ENCODE measurements around the gene NABP1.

Gene NABP1

DNA sequence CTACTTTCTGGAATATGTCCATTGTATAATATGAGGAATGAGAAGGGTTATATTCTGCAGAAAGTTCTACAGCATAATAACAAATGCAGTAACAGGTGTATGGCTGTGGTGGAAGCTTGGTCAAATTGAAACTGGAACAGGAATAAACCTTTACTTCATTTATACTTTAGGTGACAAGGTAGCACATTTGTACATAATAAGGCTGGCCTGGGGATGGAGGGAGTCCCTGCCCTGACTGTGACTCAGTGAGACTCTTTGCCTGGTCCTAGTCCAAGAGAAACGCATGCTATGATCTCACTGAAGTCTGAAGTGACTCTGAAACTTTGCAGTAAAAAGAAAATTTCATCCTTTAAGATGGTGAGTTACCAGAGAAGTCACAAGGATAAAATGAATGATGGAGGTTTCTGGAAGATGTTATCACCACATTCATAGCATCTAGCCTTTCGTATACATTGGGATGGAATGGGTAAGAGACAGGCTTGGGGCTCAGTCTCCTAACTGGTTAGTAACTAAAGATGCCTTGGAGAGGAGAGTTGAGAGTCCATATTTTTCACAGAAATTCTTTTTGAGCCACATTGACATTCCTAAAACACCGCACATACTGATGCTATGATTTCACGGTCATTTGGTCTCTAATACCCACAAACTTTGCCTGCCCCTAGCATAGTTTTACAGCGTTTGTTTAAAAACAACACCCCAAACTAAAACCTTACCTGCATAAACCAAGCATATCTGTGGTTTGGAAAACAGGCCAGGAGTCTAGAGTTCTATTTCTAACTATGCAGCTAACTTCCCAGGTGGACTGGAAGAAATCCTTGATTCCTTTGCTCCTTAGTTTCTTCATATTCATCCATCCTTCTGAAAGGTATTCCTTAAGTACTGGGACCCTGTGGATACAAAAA is 42.4 kb upstream of the NABP1 start:
- H3K4me3 ChIP-seq (ENCODE audit: low read depth, low read length): no peak overlapping the region
- TF ChIP-seq, protein P1, sequence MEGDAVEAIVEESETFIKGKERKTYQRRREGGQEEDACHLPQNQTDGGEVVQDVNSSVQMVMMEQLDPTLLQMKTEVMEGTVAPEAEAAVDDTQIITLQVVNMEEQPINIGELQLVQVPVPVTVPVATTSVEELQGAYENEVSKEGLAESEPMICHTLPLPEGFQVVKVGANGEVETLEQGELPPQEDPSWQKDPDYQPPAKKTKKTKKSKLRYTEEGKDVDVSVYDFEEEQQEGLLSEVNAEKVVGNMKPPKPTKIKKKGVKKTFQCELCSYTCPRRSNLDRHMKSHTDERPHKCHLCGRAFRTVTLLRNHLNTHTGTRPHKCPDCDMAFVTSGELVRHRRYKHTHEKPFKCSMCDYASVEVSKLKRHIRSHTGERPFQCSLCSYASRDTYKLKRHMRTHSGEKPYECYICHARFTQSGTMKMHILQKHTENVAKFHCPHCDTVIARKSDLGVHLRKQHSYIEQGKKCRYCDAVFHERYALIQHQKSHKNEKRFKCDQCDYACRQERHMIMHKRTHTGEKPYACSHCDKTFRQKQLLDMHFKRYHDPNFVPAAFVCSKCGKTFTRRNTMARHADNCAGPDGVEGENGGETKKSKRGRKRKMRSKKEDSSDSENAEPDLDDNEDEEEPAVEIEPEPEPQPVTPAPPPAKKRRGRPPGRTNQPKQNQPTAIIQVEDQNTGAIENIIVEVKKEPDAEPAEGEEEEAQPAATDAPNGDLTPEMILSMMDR (IDR thresholded peaks at IDR 0.05; ENCODE audit: low read depth, low read length): no peak

DNA sequence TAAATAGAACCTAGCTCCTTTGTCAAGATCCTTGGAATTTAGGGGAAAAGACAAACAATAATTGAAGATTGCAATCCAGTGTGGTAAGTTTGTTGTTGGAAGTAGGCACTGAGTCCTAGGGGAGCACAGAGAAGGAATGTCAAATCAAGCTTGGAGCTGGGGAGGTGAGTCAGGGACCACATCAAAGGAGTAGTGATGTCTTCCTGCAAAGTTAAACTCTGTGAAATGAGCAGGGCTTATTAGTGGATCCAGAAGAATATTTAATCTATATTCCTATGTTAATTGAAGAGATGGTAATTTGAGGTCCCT is 41.7 kb upstream of the NABP1 start:
- TF ChIP-seq, protein P1 (IDR thresholded peaks at IDR 0.05; ENCODE audit: low read depth, low read length): no peak
- no peak overlapping the region for H3K4me3 ChIP-seq (ENCODE audit: low read depth, low read length)

DNA sequence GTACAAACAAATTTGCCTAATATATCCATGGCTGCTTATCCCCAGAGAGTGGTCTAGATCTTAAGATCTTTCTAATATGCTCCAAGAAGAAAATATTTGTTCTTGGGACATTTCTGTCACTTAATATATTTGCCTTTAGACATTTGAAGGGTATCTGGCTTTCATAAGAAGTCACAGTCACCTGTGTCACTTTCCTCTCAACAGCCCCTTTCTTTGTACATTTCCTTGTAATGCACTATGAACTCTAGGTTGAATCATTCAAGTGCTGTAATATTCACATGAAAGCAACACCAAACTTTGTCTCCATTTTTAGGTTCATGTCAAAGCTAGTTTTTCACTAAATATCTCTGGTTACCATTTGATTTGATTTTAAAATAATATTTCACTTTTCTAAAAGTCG is 41.4 kb upstream of the NABP1 start:
- no peak overlapping the region for H3K4me3 ChIP-seq (ENCODE audit: low read depth, low read length)
- TF ChIP-seq, protein P1 (IDR thresholded peaks at IDR 0.05; ENCODE audit: low read depth, low read length): no peak

DNA sequence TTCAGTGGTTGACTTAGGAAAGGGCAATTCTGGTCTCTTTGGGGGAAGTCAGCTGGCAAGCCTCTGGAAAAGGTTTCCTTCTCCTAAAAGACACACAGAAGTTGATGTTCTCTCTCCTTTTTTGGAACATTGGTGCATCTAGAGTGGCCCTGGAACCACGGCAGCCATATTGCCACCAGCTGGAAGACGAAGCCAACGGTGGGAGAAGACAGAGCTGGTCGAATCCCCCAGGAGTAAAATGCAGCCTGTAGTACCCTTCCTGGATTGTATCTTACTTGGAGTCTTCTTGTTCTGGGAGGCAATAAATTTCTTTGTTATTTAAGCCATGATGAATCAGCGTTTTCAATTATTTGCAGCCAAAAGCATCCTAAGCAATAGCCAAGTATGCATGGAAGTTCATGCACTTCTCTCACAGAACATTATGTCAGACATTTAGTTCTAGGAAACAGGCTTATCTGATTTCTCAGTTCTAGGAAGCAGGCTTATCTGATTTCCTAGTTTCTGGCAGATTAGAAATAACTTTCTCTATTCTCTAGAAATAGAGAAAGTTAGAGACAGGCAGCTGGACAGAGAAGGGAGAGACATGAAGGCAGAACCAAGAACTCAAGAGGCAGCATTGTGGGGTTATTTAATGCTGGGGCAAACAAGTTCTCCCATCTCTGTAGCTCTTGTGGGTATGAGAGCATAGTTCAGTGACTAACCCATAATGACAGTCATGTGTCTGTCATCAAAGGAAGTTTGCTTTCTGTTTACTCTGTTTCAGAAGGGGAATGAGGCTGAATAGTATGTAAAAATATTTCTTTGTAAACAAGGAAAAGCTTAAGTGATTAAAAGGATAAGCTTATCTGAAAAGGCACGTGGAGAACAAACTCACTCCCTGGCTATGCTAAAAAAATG is 40.5 kb upstream of the NABP1 start:
- TF ChIP-seq, protein P1 (IDR thresholded peaks at IDR 0.05; ENCODE audit: low read depth, low read length): no peak
- peak overlapping the region; percentile 26 for H3K4me3 ChIP-seq (ENCODE audit: low read depth, low read length)

DNA sequence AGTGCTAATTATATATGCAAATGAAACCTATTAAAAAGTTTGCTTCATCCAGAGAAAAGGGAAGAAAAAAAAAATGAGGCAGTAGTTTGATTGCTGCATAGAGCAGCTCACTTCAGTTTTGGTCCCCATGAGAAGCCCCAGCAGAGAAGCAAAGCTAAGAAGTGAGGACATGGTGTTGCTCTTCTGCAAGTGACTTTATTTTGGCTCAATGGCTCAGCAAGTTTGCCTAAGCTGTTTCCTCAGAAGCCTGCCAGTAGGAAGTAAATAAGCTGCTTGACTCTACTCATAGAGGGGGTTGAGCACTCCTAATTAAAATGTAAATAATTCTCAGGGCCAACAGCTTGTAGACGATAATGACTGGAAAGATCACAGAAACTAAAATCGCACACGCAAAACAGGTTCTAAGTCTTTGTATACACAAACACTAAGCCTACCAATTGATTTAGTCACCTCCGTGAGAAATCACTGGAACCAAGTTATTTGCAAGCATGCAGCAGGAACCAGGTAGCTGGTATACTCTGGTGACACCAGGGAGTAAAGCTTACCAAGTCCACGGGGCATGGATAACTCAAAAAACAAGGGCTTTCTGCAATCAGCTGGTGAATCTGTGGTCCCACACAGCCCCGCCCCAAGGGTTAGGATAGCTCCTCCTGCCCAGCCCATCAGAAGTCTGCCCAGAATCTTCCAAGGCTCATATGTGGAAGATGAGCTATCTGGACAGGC is 39.7 kb upstream of the NABP1 start:
- TF ChIP-seq, protein P1 (IDR thresholded peaks at IDR 0.05; ENCODE audit: low read depth, low read length): no peak
- peak overlapping the region; percentile 26 for H3K4me3 ChIP-seq (ENCODE audit: low read depth, low read length)

DNA sequence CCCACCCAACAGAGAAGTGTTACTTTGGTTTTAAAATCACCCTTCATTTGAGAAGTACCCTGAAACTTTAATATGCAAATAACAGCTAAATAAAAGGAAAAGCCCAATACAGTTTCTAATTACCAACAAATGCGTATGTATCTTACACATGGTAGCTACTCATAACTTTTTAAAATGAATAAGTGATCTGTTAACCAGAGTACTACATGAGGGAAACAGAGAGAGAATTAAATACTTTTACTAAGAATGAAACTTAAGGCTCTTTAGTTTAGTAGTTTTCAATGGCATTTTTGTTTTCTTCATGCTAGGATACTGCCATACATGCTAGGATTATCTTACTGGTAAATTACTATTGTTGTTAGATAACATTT is 39.1 kb upstream of the NABP1 start:
- TF ChIP-seq, protein P1 (IDR thresholded peaks at IDR 0.05; ENCODE audit: low read depth, low read length): no peak
- no peak overlapping the region for H3K4me3 ChIP-seq (ENCODE audit: low read depth, low read length)
